ENCODE results near the gene PRR20G. TPM values are rescaled to one million over a fixed set of nuclear protein-coding genes. Genes with fewer than 3 reads are reported as not detected.

PRR20G gene
- total and polyA plus RNA-seq, 2 experiments from 2014 or later = not detected

DNA sequence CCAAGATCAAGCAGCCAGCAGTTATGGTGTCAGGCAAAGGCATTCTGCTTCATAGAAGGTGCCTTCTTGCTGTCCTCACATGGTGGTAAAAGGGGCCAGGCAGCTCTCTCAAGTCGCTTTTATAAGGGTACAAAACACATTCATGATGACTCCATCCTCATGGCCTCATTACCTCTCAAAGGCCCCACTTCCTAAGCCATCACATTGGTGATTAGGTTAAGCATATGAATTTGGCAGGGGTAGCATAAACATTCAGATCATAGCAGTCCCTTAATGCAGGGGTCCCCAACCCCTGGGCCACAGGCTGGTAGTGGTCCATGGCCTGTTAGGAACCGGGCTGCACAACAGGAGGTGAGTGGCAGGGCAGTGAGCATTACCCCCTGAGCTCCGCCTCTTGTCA, 52.1 kb downstream of the PRR20G start:
- WGBS, 2 experiments (ENCODE audit: low coverage in 1 of 2, low lambda C conversion rate in 2 of 2, missing lambda C conversion rate in 2 of 2) = 45 to 46% methylated on average over 3 of the region's 3 CpGs
- H3K4me3 ChIP-seq = no peak overlapping the region
- in situ Hi-C loops (cut with MboI) = no loop called here
- H3K36me3 ChIP-seq (ENCODE audit: low read depth) = no peaks in the 10 kb centered on the region
- no peak overlapping the region for H3K9ac ChIP-seq
- no peak overlapping the region for H3K27ac ChIP-seq
- no peaks in the 10 kb centered on the region for H3F3A ChIP-seq (ENCODE audit: insufficient read depth)
- H3K4me1 ChIP-seq (ENCODE audit: insufficient read depth) = 0 out of 2 replicates have a peak, but pooled peaks cover 5% of the 10 kb centered on the region
- H3K4me2 ChIP-seq (ENCODE audit: unreplicated experiment) = no peak overlapping the region
- H2AFZ ChIP-seq = no peak overlapping the region
- H3K9me2 ChIP-seq (ENCODE audit: insufficient read depth) = no peaks in the 10 kb centered on the region
- H3K27me3 ChIP-seq (replicated peaks; ENCODE audit: insufficient read depth) = no peaks in the 10 kb centered on the region
- TF ChIP-seq EZH2 (IDR thresholded peaks at IDR 0.05; ENCODE audit: insufficient read depth, poor library complexity, severe bottlenecking) (no peak), EZH2phosphoT487 (IDR thresholded peaks at IDR 0.05; ENCODE audit: insufficient read depth, low read depth) (no peak)
- no peaks in the 10 kb centered on the region for H4K20me1 ChIP-seq (ENCODE audit: insufficient read depth)
- H3K9me3 ChIP-seq (ENCODE audit: low read depth) = no peaks in the 10 kb centered on the region
- no peak for DNase-seq
- no peaks in the 10 kb centered on the region for H3K79me2 ChIP-seq (ENCODE audit: insufficient read depth)

DNA sequence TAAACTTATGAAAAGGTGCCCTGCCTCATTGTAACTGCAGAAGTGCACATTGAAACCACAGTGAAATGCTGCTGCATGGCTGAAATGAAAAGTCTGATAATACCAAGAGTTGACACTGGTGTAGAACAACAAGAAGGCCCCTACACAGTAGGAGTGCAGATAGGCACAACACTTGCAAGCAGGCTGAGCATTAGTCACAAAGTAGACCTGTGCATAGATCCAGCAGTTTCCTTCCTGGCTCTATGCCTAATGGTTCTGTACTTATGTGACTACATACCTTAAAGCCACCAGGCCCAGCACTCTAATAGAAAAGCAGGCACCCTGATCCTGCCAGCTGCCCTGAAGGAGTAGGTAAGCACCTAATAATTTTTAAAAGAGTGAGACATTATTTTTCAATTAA, 53.1 kb downstream of the PRR20G start:
- Histone ChIP-seq H3F3A (ENCODE audit: insufficient read depth) (no peaks in the 10 kb centered on the region), H3K4me1 (ENCODE audit: insufficient read depth) (0 out of 2 replicates have a peak, but pooled peaks cover 5% of the 10 kb centered on the region), H4K20me1 (ENCODE audit: insufficient read depth) (no peaks in the 10 kb centered on the region), H3K9ac (no peak overlapping the region), H3K27ac (no peak overlapping the region), H3K36me3 (ENCODE audit: low read depth) (no peaks in the 10 kb centered on the region), H3K9me2 (ENCODE audit: insufficient read depth) (no peaks in the 10 kb centered on the region), H3K27me3 (replicated peaks; ENCODE audit: insufficient read depth) (no peaks in the 10 kb centered on the region), H3K4me3 (no peak overlapping the region), H2AFZ (no peak overlapping the region), H3K4me2 (ENCODE audit: unreplicated experiment) (no peak overlapping the region), H3K79me2 (ENCODE audit: insufficient read depth) (no peaks in the 10 kb centered on the region), H3K9me3 (ENCODE audit: low read depth) (no peaks in the 10 kb centered on the region)
- no peak for DNase-seq
- no peak for TF ChIP-seq EZH2 (IDR thresholded peaks at IDR 0.05; ENCODE audit: insufficient read depth, poor library complexity, severe bottlenecking)
- no peak for TF ChIP-seq EZH2phosphoT487 (IDR thresholded peaks at IDR 0.05; ENCODE audit: insufficient read depth, low read depth)
- in situ Hi-C loops (cut with MboI) = no loop called here

Small RNA genes lying within 50 kb of the gene (small RNA-seq; reads per million reads assigned to genes)
- not detected for gene RNU6-1047P (ENCODE audit: low read depth, low replicate concordance)

Other genes with a start within 250 kb of the PRR20G start
- gene PRR23E, start 94.9 kb downstream of the PRR20G start, total RNA-seq (2014; rRNA removed; shearing (Covaris generic)) = not detected in 2 replicates
- not detected in 2 replicates for gene PRR23E, start 94.9 kb downstream of the PRR20G start, polyA plus RNA-seq (2016; fragmentation: Nextera tagmentation; extraction: Ambion mirVana)